Measurements from ENCODE around the gene KDM6B.

GRCh38 chr17:7830616-7831015 lies 3.4 kb upstream of the KDM6B start:
- no peak for TF ChIP-seq CTCF (IDR thresholded peaks at IDR 0.05)
- TF ChIP-seq POLR2A (IDR thresholded peaks at IDR 0.05), result no peak
